OCI-LY1 (cell line): ENCODE measurements around the gene SYTL4.

Experiments
- H2AFZ ChIP-seq: fragments of 200-600 bp; sonication (generic), shearing (Covaris generic); 2 replicates; pipeline ENCODE4 v1.6.0; 2014; ENCODE audit warnings: antibody characterized with exemption, mild to moderate bottlenecking, low read length
- H3F3A ChIP-seq: fragments of 200-600 bp; sonication (generic), shearing (Covaris generic); 2 replicates; pipeline ENCODE4 v1.6.0; 2014; ENCODE audit warnings: mild to moderate bottlenecking, antibody characterized with exemption, low read length, moderate library complexity; ENCODE audit not compliant: insufficient read depth
- H3K27ac ChIP-seq: fragments of 200-600 bp; sonication (generic); 2 replicates; pipeline ENCODE4 v1.5.1; 2014; ENCODE audit warnings: low read length, mixed run types, mild to moderate bottlenecking, low read depth; ENCODE audit not compliant: poor library complexity, severe bottlenecking
- H3K27me3 ChIP-seq: fragments of 200-600 bp; sonication (generic); 2 replicates; pipeline ENCODE4 v1.6.0; 2014; ENCODE audit warnings: antibody characterized with exemption, mild to moderate bottlenecking, low read length, moderate library complexity; ENCODE audit not compliant: insufficient read depth
- H3K36me3 ChIP-seq: fragments of 200-600 bp; sonication (generic); 2 replicates; pipeline ENCODE4 v1.6.1; 2014; ENCODE audit warnings: mild to moderate bottlenecking, antibody characterized with exemption, low read length, moderate library complexity, mixed read lengths; ENCODE audit not compliant: insufficient read depth
- H3K4me1 ChIP-seq: fragments of 200-600 bp; sonication (generic); 2 replicates; pipeline ENCODE4 v1.5.1; 2014; ENCODE audit warnings: mild to moderate bottlenecking, low read length, moderate library complexity; ENCODE audit not compliant: insufficient read depth, severe bottlenecking
- H3K4me2 ChIP-seq: fragments of 200-600 bp; sonication (generic), shearing (Covaris generic); 2 replicates; pipeline ENCODE4 v1.6.1; 2014; ENCODE audit warnings: low read length
- H3K4me3 ChIP-seq: fragments of 200-600 bp; sonication (generic); 2 replicates; pipeline ENCODE4 v1.5.1; 2014; ENCODE audit warnings: low read length, low read depth, mild to moderate bottlenecking, mixed read lengths; ENCODE audit not compliant: poor library complexity, severe bottlenecking
- H3K79me2 ChIP-seq: fragments of 200-600 bp; shearing (Covaris generic); 2 replicates; pipeline ENCODE4 v1.6.1; 2016; ENCODE audit warnings: mixed run types, low read length, mixed read lengths; ENCODE audit not compliant: insufficient read depth
- H3K9ac ChIP-seq: fragments of 200-600 bp; sonication (generic), shearing (Covaris generic); 2 replicates; pipeline ENCODE4 v1.6.1; 2014; ENCODE audit warnings: mild to moderate bottlenecking, low read length, mixed read lengths
- H3K9me2 ChIP-seq: fragments of 200-600 bp; sonication (generic), shearing (Covaris generic); 2 replicates; pipeline ENCODE4 v1.6.1; 2014; ENCODE audit warnings: low read depth, mild to moderate bottlenecking, low read length, mixed read lengths
- H3K9me3 ChIP-seq: fragments of 200-600 bp; shearing (Covaris generic); 2 replicates; pipeline ENCODE4 v1.6.1; 2014; ENCODE audit warnings: low read length, mixed read lengths
- H4K20me1 ChIP-seq: fragments of 200-600 bp; sonication (generic), shearing (Covaris generic); 2 replicates; pipeline ENCODE4 v1.6.0; 2016; ENCODE audit warnings: mild to moderate bottlenecking, low read length; ENCODE audit not compliant: insufficient read depth
- CTCF ChIP-seq: fragments of 200-600 bp; sonication (generic), shearing (Covaris generic); IDR thresholded peaks from 2 replicates; pipeline ENCODE4 v1.5.1; 2017; ENCODE audit warnings: mild to moderate bottlenecking, antibody characterized with exemption, low read length, moderate library complexity, mixed read lengths
- EZH2 ChIP-seq: fragments of 200-600 bp; sonication (generic), shearing (Covaris generic); IDR thresholded peaks from 2 replicates; pipeline ENCODE4 v1.8.0; 2017; ENCODE audit warnings: borderline replicate concordance, mixed run types, mild to moderate bottlenecking, antibody characterized with exemption, low read length, moderate library complexity, mixed read lengths

The SYTL4 gene

GRCh38 chrX:100662170-100662569 lies 69.8 kb downstream of the SYTL4 start:
- H3F3A ChIP-seq, result no peaks in the 10 kb centered on the region
- no peak overlapping the region for H3K4me3 ChIP-seq
- no peaks in the 10 kb centered on the region for H3K9me3 ChIP-seq
- H3K4me2 ChIP-seq, result no peak overlapping the region
- H3K27ac ChIP-seq, result no peak overlapping the region
- H3K27me3 ChIP-seq, result no peaks in the 10 kb centered on the region
- no peaks in the 10 kb centered on the region for H3K79me2 ChIP-seq
- no peak overlapping the region for H2AFZ ChIP-seq
- TF ChIP-seq EZH2, result no peak
- no peak for TF ChIP-seq CTCF
- H3K4me1 ChIP-seq, result no peaks in the 10 kb centered on the region
- no peak overlapping the region for H3K9ac ChIP-seq
- H3K36me3 ChIP-seq, result no peaks in the 10 kb centered on the region
- no peaks in the 10 kb centered on the region for H4K20me1 ChIP-seq
- no peaks in the 10 kb centered on the region for H3K9me2 ChIP-seq

- Histone ChIP-seq H3K36me3 (no peaks in the 10 kb centered on the region), H3K4me2 (no peak overlapping the region), H3K9me3 (no peaks in the 10 kb centered on the region), H3F3A (no peaks in the 10 kb centered on the region), H4K20me1 (no peaks in the 10 kb centered on the region), H3K9ac (no peak overlapping the region), H3K79me2 (no peaks in the 10 kb centered on the region), H3K9me2 (no peaks in the 10 kb centered on the region), H3K4me3 (no peak overlapping the region), H3K27ac (no peak overlapping the region), H2AFZ (no peak overlapping the region), H3K4me1 (no peaks in the 10 kb centered on the region), H3K27me3 (no peaks in the 10 kb centered on the region)
- no peak for TF ChIP-seq EZH2
- no peak for TF ChIP-seq CTCF
These were observed 72.3 kb downstream of the SYTL4 start for GRCh38 chrX:100659431-100660137.

- Histone ChIP-seq H2AFZ (no peak overlapping the region), H4K20me1 (no peaks in the 10 kb centered on the region), H3K4me2 (no peak overlapping the region)
These were observed 73.0 kb downstream of the SYTL4 start for GRCh38 chrX:100658941-100659381.

More at GRCh38 chrX:100658941-100659381, 73.0 kb downstream of the SYTL4 start:
- no peak overlapping the region for H3K9ac ChIP-seq
- H3F3A ChIP-seq, result no peaks in the 10 kb centered on the region
- H3K27me3 ChIP-seq, result no peaks in the 10 kb centered on the region
- TF ChIP-seq EZH2, result no peak
- no peak for TF ChIP-seq CTCF
- H3K9me3 ChIP-seq, result no peaks in the 10 kb centered on the region
- no peak overlapping the region for H3K27ac ChIP-seq
- no peaks in the 10 kb centered on the region for H3K79me2 ChIP-seq
- H3K4me3 ChIP-seq, result no peak overlapping the region
- H3K36me3 ChIP-seq, result no peaks in the 10 kb centered on the region
- no peaks in the 10 kb centered on the region for H3K4me1 ChIP-seq
- no peaks in the 10 kb centered on the region for H3K9me2 ChIP-seq
